Glomerular visceral epithelial cell (primary cell): ENCODE measurements around the gene TXLNA.
A peak's percentile ranks its signal among the peaks of the same experiment; 100 is the strongest.

Source experiments
- DNase-seq: peaks from one replicate; pipeline ENCODE4 v3.0.0-alpha.2; 2016; ENCODE audit errors: extremely low spot score

TXLNA gene

GRCh38 chr1:32215629-32216480 lies 36.4 kb downstream of the TXLNA start:
- DNase-seq, result peak; percentile 67

GRCh38 chr1:32216566-32216965 lies 37.1 kb downstream of the TXLNA start:
- no peak for DNase-seq

- no peak for DNase-seq
Measured at GRCh38 chr1:32219022-32219421, 39.5 kb downstream of the TXLNA start.

GRCh38 chr1:32220746-32221580 lies 41.5 kb downstream of the TXLNA start:
- DNase-seq, result peak; percentile 72

GRCh38 chr1:32221581-32221979 lies 42.1 kb downstream of the TXLNA start:
- DNase-seq, result no peak

- peak; percentile 87 for DNase-seq
Measured at GRCh38 chr1:32221980-32222755, 42.7 kb downstream of the TXLNA start, which contains the start of the genes EIF3I and TMEM234. TSS of gene EIF3I (plus strand) at chr1:32222407. CDS start at chr1:32222442, 35 bp downstream. TSS of gene TMEM234 (minus strand) at chr1:32222353. CDS start at chr1:32222322, 31 bp downstream.

- DNase-seq, result no peak
Measured at GRCh38 chr1:32223683-32224082, 44.2 kb downstream of the TXLNA start.

GRCh38 chr1:32224285-32224684 lies 44.8 kb downstream of the TXLNA start:
- no peak for DNase-seq

GRCh38 chr1:32228771-32229170 lies 49.3 kb downstream of the TXLNA start:
- DNase-seq, result no peak

GRCh38 chr1:32231843-32232432 lies 52.5 kb downstream of the TXLNA start:
- no peak for DNase-seq

GRCh38 chr1:32232558-32233304 lies 53.3 kb downstream of the TXLNA start:
- DNase-seq, result no peak

GRCh38 chr1:32234792-32235191 lies 55.3 kb downstream of the TXLNA start:
- DNase-seq, result no peak

- no peak for DNase-seq
Measured at GRCh38 chr1:32239337-32239736, 59.9 kb downstream of the TXLNA start.

- DNase-seq, result no peak
Measured at GRCh38 chr1:32239790-32240139, 60.3 kb downstream of the TXLNA start.

GRCh38 chr1:32240140-32240951 lies 60.9 kb downstream of the TXLNA start:
- peak; percentile 48 for DNase-seq

- DNase-seq, result peak; percentile 66
Measured at GRCh38 chr1:32241001-32241763, 61.7 kb downstream of the TXLNA start.

- DNase-seq, result no peak
Measured at GRCh38 chr1:32242341-32242851, 62.9 kb downstream of the TXLNA start.

GRCh38 chr1:32246888-32247273 lies 67.4 kb downstream of the TXLNA start, which contains the start of gene FAM167B:
TSS of gene FAM167B (plus strand) at chr1:32247222. CDS start at chr1:32247422, 200 bp downstream.
- no peak for DNase-seq

- no peak for DNase-seq
Measured at GRCh38 chr1:32247452-32247851, 68.0 kb downstream of the TXLNA start.
